ENCODE measurements around the gene ORC6. TPM values are rescaled to one million over a fixed set of nuclear protein-coding genes. Genes with fewer than 3 reads are reported as not detected.

The ORC6 gene
- total RNA-seq, 1 experiment from 2014 or later: 27.4 TPM

GRCh38 chr16:46727630-46728029 lies 38.2 kb downstream of the ORC6 start:
- ChIA-PET POLR2A (ENCODE audit: unreplicated experiment) (no interaction called here), CTCF (no interaction called here)
- Histone ChIP-seq H3K27ac (no peak overlapping the region), H3K27me3 (ENCODE audit: insufficient read depth, low read depth) (peaks cover 3% of the 10 kb centered on the region; the same call in 1 of the 2 replicates), H3K36me3 (ENCODE audit: low read depth) (no peaks in the 10 kb centered on the region), H3K79me2 (ENCODE audit: low read depth) (no peaks in the 10 kb centered on the region), H2AFZ (no peak overlapping the region), H3K9me2 (ENCODE audit: insufficient read depth) (no peaks in the 10 kb centered on the region), H4K20me1 (ENCODE audit: insufficient read depth) (no peaks in the 10 kb centered on the region), H3K4me1 (replicated peaks; ENCODE audit: insufficient read depth) (no peaks in the 10 kb centered on the region), H3K9me3 (ENCODE audit: insufficient read depth, low read depth) (no peaks in the 10 kb centered on the region), H3K4me3 (no peak overlapping the region), H3K4me2 (no peak overlapping the region), H3F3A (ENCODE audit: insufficient read depth, low read depth) (no peaks in the 10 kb centered on the region)
- no peak for DNase-seq
- no TSS peak for BruUV-seq (replicated peaks)
- intact Hi-C loops (cut with micrococcal nuclease; ENCODE audit: unreplicated experiment): no loop called here
- TF ChIP-seq CTCF (conservative IDR thresholded peaks at IDR 0.05): no peak
- no peak for TF ChIP-seq EZH2 (IDR thresholded peaks at IDR 0.05; ENCODE audit: low read depth)

GRCh38 chr16:46728806-46729205 lies 39.3 kb downstream of the ORC6 start:
- Histone ChIP-seq H3K9me3 (ENCODE audit: insufficient read depth, low read depth) (no peaks in the 10 kb centered on the region), H3K4me3 (no peak overlapping the region), H3K36me3 (ENCODE audit: low read depth) (no peaks in the 10 kb centered on the region), H3K79me2 (ENCODE audit: low read depth) (no peaks in the 10 kb centered on the region), H4K20me1 (ENCODE audit: insufficient read depth) (no peaks in the 10 kb centered on the region), H3K27me3 (ENCODE audit: insufficient read depth, low read depth) (peaks cover 12% of the 10 kb centered on the region; the same call in 1 of the 2 replicates), H3K27ac (no peak overlapping the region), H3K4me1 (replicated peaks; ENCODE audit: insufficient read depth) (no peaks in the 10 kb centered on the region), H3F3A (ENCODE audit: insufficient read depth, low read depth) (no peaks in the 10 kb centered on the region), H2AFZ (no peak overlapping the region), H3K9me2 (ENCODE audit: insufficient read depth) (no peaks in the 10 kb centered on the region), H3K4me2 (no peak overlapping the region)
- intact Hi-C loops (cut with micrococcal nuclease; ENCODE audit: unreplicated experiment): no loop called here
- CTCF ChIA-PET: no interaction called here
- no TSS peak for BruUV-seq (replicated peaks)
- POLR2A ChIA-PET (ENCODE audit: unreplicated experiment): no interaction called here
- DNase-seq: no peak
- TF ChIP-seq CTCF (conservative IDR thresholded peaks at IDR 0.05): no peak
- no peak for TF ChIP-seq EZH2 (IDR thresholded peaks at IDR 0.05; ENCODE audit: low read depth)

GRCh38 chr16:46729326-46729995 lies 40.0 kb downstream of the ORC6 start:
- intact Hi-C loops (cut with micrococcal nuclease; ENCODE audit: unreplicated experiment): no loop called here

More at GRCh38 chr16:46729326-46729995, 40.0 kb downstream of the ORC6 start:
- H3K4me3 ChIP-seq: no peak overlapping the region
- H3K4me2 ChIP-seq: no peak overlapping the region
- H3K27ac ChIP-seq: no peak overlapping the region
- ChIA-PET CTCF (no interaction called here), POLR2A (ENCODE audit: unreplicated experiment) (no interaction called here)
- DNase-seq: no peak
- no peaks in the 10 kb centered on the region for H3F3A ChIP-seq (ENCODE audit: insufficient read depth, low read depth)
- TF ChIP-seq CTCF (conservative IDR thresholded peaks at IDR 0.05): no peak
- no peak for TF ChIP-seq EZH2 (IDR thresholded peaks at IDR 0.05; ENCODE audit: low read depth)
- H3K79me2 ChIP-seq (ENCODE audit: low read depth): no peaks in the 10 kb centered on the region
- no peaks in the 10 kb centered on the region for H3K4me1 ChIP-seq (replicated peaks; ENCODE audit: insufficient read depth)
- H3K9me3 ChIP-seq (ENCODE audit: insufficient read depth, low read depth): no peaks in the 10 kb centered on the region
- H3K27me3 ChIP-seq (ENCODE audit: insufficient read depth, low read depth): peaks cover 12% of the 10 kb centered on the region; the same call in 1 of the 2 replicates
- no peak overlapping the region for H2AFZ ChIP-seq
- no peaks in the 10 kb centered on the region for H4K20me1 ChIP-seq (ENCODE audit: insufficient read depth)
- H3K36me3 ChIP-seq (ENCODE audit: low read depth): no peaks in the 10 kb centered on the region
- BruUV-seq (replicated peaks): no TSS peak
- no peaks in the 10 kb centered on the region for H3K9me2 ChIP-seq (ENCODE audit: insufficient read depth)
